HepG2 (cell line): ENCODE measurements around the gene DOCK9. TPM values are rescaled to one million over a fixed set of nuclear protein-coding genes. Genes with fewer than 3 reads are reported as not detected.

Source experiments
- ATAC-seq: fragments of 200-7000 bp; cut with Tn5 transposase; 3 replicates; pipeline ENCODE4 v1.9.1; 2020; ENCODE audit warnings: mild to moderate bottlenecking, moderate library complexity
- BruUV-seq: library from RNA; stranded (reverse); fragments of 400-500 nt; replicated peaks from 2 replicates; lab custom pipeline; 2021; lab: Mats Ljungman, UMichigan
- CTCF ChIA-PET: fragments of 300-600 bp; formaldehyde crosslinking; extraction: SDS; loops from one replicate; lab custom pipeline; 2021; ENCODE audit warnings: low total read pairs, inconsistent platforms, low intra/inter-chr PET ratio; lab: Yijun Ruan, JAX
- POLR2A ChIA-PET: fragments of 350-600 bp; sonication (Branson Sonifier 250); formaldehyde crosslinking; loops from one replicate; lab custom pipeline; 2020; ENCODE audit warnings: antibody characterized with exemption, inconsistent platforms; lab: Yijun Ruan, JAX
- DNase-seq: peaks from one replicate; pipeline ENCODE4 v3.0.0-alpha.2; 2015; ENCODE audit warnings: low spot score
- FAIRE-seq: peaks from 3 replicates; lab custom pipeline; 2011; peaks lifted over from hg19 to GRCh38; lab: Jason Lieb, UNC
- H2AFZ ChIP-seq: one replicate; pipeline ENCODE4 v1.6.1; 2011; ENCODE audit warnings: low read length, inconsistent platforms
- H3K27ac ChIP-seq: fragments of 300-600 bp; 3 replicates; pipeline ENCODE4 v1.8.0; 2011; ENCODE audit warnings: mixed run types, mild to moderate bottlenecking, mixed read lengths, low read length, inconsistent platforms; ENCODE audit not compliant: insufficient read depth; ENCODE audit errors: extremely low read length
- H3K27me3 ChIP-seq, 2 experiments: fragments of 200-600 bp in 1 of 2; 2 replicates in 1 of 2; 3 replicates in 1 of 2; pipeline versions ENCODE4 v1.6.0 to v1.8.0; 2011; ENCODE audit warnings: low read length in 2 of 2, mild to moderate bottlenecking in 2 of 2, moderate library complexity in 2 of 2, inconsistent platforms in 1 of 2; ENCODE audit not compliant: insufficient read depth in 2 of 2, control insufficient read depth in 1 of 2
- H3K36me3 ChIP-seq, 2 experiments: fragments of 200-600 bp in 1 of 2; replicated peaks in 1 of 2; 2 replicates in 1 of 2; 3 replicates in 1 of 2; pipeline versions ENCODE4 v1.5.1 to v1.8.0; 2011; ENCODE audit warnings: low read length in 2 of 2, inconsistent platforms in 1 of 2; ENCODE audit not compliant: insufficient read depth in 2 of 2, control insufficient read depth in 1 of 2
- H3K4me1 ChIP-seq: 2 replicates; pipeline ENCODE4 v1.5.1; 2012; ENCODE audit warnings: low read length, inconsistent platforms; ENCODE audit not compliant: insufficient read depth
- H3K4me2 ChIP-seq: 2 replicates; pipeline ENCODE4 v1.6.0; 2011; ENCODE audit warnings: low read depth, low read length, inconsistent platforms
- H3K4me3 ChIP-seq, 3 experiments: fragments of 200-600 bp in 1 of 3; sonication (generic), shearing (Covaris generic) in 1 of 3; replicated peaks in 1 of 3; 2 replicates each; pipeline ENCODE4 v1.5.1; 2011 to 2016; ENCODE audit warnings: low read length in 3 of 3, inconsistent platforms in 2 of 3, low read depth in 2 of 3, mild to moderate bottlenecking in 2 of 3, control low read depth in 1 of 3, mixed read lengths in 1 of 3; ENCODE audit not compliant: insufficient read depth in 1 of 3
- H3K79me2 ChIP-seq: one replicate; pipeline ENCODE4 v1.6.1; 2011; ENCODE audit warnings: low read length, inconsistent platforms; ENCODE audit not compliant: insufficient read depth
- H3K9ac ChIP-seq: 2 replicates; pipeline ENCODE4 v1.6.0; 2011; ENCODE audit warnings: mild to moderate bottlenecking, low read depth, low read length, inconsistent platforms; ENCODE audit not compliant: insufficient read depth
- H3K9me3 ChIP-seq: 2 replicates; pipeline ENCODE4 v1.5.1; 2012; ENCODE audit warnings: mild to moderate bottlenecking, low read length
- H4K20me1 ChIP-seq: 2 replicates; pipeline ENCODE4 v1.6.0; 2011; ENCODE audit warnings: inconsistent platforms, mild to moderate bottlenecking, low read length, moderate library complexity; ENCODE audit not compliant: insufficient read depth
- ATF2 ChIP-seq: sonication (generic); formaldehyde crosslinking; IDR thresholded peaks from 2 replicates; pipeline ENCODE4 v1.4.0; 2020; ENCODE audit warnings: missing genetic modification reagents
- BHLHE40 ChIP-seq: IDR thresholded peaks from 2 replicates; pipeline ENCODE4 v1.6.1; 2011; ENCODE audit warnings: low read length, improper control_type of control experiment
- CBX1 ChIP-seq: IDR thresholded peaks from one replicate; pipeline ENCODE4 v1.6.1; 2016; ENCODE audit warnings: antibody characterized with exemption, low read depth
- CC2D1A ChIP-seq: sonication (generic); formaldehyde crosslinking; IDR thresholded peaks from 2 replicates; pipeline ENCODE4 v1.8.1; 2023; ENCODE audit warnings: mild to moderate bottlenecking, missing genetic modification reagents
- DRAP1 ChIP-seq: IDR thresholded peaks from 2 replicates; pipeline ENCODE4 v1.6.1; 2016; ENCODE audit warnings: missing genetic modification reagents, missing compliant biosample characterization
- EZH2 ChIP-seq: conservative IDR thresholded peaks from 2 replicates; pipeline ENCODE4 v1.6.1; 2012; ENCODE audit warnings: mild to moderate bottlenecking, low read depth, low read length, moderate library complexity
- FOXO1 ChIP-seq: sonication (generic); formaldehyde crosslinking; IDR thresholded peaks from 2 replicates; pipeline ENCODE4 v1.4.0; 2020; ENCODE audit warnings: missing genetic modification reagents
- HNRNPUL1 ChIP-seq: fragments of 200-400 bp; formaldehyde crosslinking; IDR thresholded peaks from 2 replicates; pipeline ENCODE4 v1.6.1; 2017; ENCODE audit warnings: low read depth, mild to moderate bottlenecking, low read length, moderate library complexity
- MLX ChIP-seq: IDR thresholded peaks from 2 replicates; pipeline ENCODE4 v1.6.1; 2016
- NR2C2 ChIP-seq: sonication (generic); formaldehyde crosslinking; IDR thresholded peaks from 2 replicates; pipeline ENCODE4 v1.4.0; 2020; ENCODE audit warnings: missing genetic modification reagents, mild to moderate bottlenecking, moderate library complexity, borderline replicate concordance
- SP1 ChIP-seq, 2 experiments: fragments of 450-650 bp in 1 of 2; sonication (generic) in 1 of 2; formaldehyde crosslinking in 1 of 2; IDR thresholded peaks; 2 replicates each; pipeline versions ENCODE4 v1.4.0 to v1.6.1; 2016 to 2020; ENCODE audit warnings: missing genetic modification reagents in 1 of 2
- SP2 ChIP-seq: sonication (generic); formaldehyde crosslinking; IDR thresholded peaks from 2 replicates; pipeline ENCODE4 v1.5.1; 2020; ENCODE audit warnings: mild to moderate bottlenecking, missing genetic modification reagents
- ZBTB37 ChIP-seq: sonication (generic); formaldehyde crosslinking; IDR thresholded peaks from 2 replicates; pipeline ENCODE4 v1.4.0; 2020; ENCODE audit warnings: mild to moderate bottlenecking, missing genetic modification reagents
- ZBTB38 ChIP-seq: sonication (generic); formaldehyde crosslinking; IDR thresholded peaks from 2 replicates; pipeline ENCODE4 v1.5.1; 2020; ENCODE audit warnings: mild to moderate bottlenecking, missing genetic modification reagents
- ZNF367 ChIP-seq: sonication (generic); formaldehyde crosslinking; IDR thresholded peaks from 2 replicates; pipeline ENCODE4 v1.4.0; 2020; ENCODE audit warnings: missing genetic modification reagents, borderline replicate concordance
- ZNF484 ChIP-seq: sonication (generic); formaldehyde crosslinking; IDR thresholded peaks from 2 replicates; pipeline ENCODE4 v1.5.1; 2020; ENCODE audit warnings: mild to moderate bottlenecking, low read depth, missing genetic modification reagents, borderline replicate concordance
- ZNF766 ChIP-seq: sonication (generic); formaldehyde crosslinking; IDR thresholded peaks from 2 replicates; pipeline ENCODE4 v1.5.0; 2020; ENCODE audit warnings: missing genetic modification reagents, borderline replicate concordance
- WGBS: methylation state at CpG from one replicate; pipeline ENCODE4 v1.1.6; 2017; ENCODE audit warnings: low lambda C conversion rate; 5-methylcytosine and 5-hydroxymethylcytosine counted together
- in situ Hi-C: cut with HindIII; loops from 2 replicates; pipeline ENCODE4 v1.10.0; 2017; ENCODE audit warnings: low pct_unique_long_range_greater_than_20kb; ENCODE audit not compliant: extremely low pct_ligation_motif_present
- intact Hi-C: fragments of 100-400 bp; cut with micrococcal nuclease; formaldehyde crosslinking; loops from one replicate; pipeline ENCODE4 v1.10.0; 2022; ENCODE audit not compliant: unreplicated experiment
- polyA plus RNA-seq, 8 experiments: library from polyadenylated mRNA; depleted of rRNA in 3 of 8; stranded (reverse) in 7 of 8; unstranded in 1 of 8; fragments of >200 nt; fragmentation: Illumina TruSeq in 4 of 8; extraction: Trizol in 4 of 8; gene quantifications; 2 replicates each; pipeline versions ENCODE4 v1.2.1 to v1.2.3, GENCODE V29; 2011 to 2016; ENCODE audit warnings: low read depth in 4 of 8, missing spikeins in 1 of 8, mixed read lengths in 1 of 8; ENCODE audit not compliant: insufficient read depth in 1 of 8
- total RNA-seq, 5 experiments: library from RNA; depleted of rRNA; stranded (reverse); fragments of >200 nt; fragmentation: Illumina TruSeq; extraction: Trizol; gene quantifications; 2 replicates each; pipeline ENCODE4 v1.2.3, GENCODE V29; 2016; ENCODE audit warnings: low read depth in 1 of 5

DOCK9 gene
- total and polyA plus RNA-seq, 2 of the 13 experiments (the other 11 are each of a cell fraction or from before 2014, with no cell fraction given), result 0.44 to 0.97 TPM

GRCh38 chr13:98775844-98776598 is 201.8 kb downstream of the DOCK9 start (continued):
- TF ChIP-seq ZBTB37 (CRISPR knock-in tag) (no peak), DRAP1 (CRISPR knock-in tag) (peak; percentile 38; the same call in 1 of the 2 replicates), CBX1 (peak; percentile 12), ZBTB38 (CRISPR knock-in tag) (0 out of 2 replicates have a peak, but pooled peaks have one; percentile 17)

GRCh38 chr13:98775386-98775785 is 202.5 kb downstream of the DOCK9 start:
- H3K9me3 ChIP-seq, result no peaks in the 10 kb centered on the region
- peaks cover 33% of the 10 kb centered on the region for H3K4me1 ChIP-seq
- H3K79me2 ChIP-seq, result no peaks in the 10 kb centered on the region
- FAIRE-seq (no peak), ATAC-seq (peak; percentile 19), DNase-seq (no peak)
- ChIA-PET POLR2A (interaction anchor here (1.1 kb wide), 1 partner anchor 13 kb away, joined by 4 read pairs; no protein-coding TSS in a partner anchor), CTCF (no interaction called here)
- H3K4me2 ChIP-seq, result no peak overlapping the region
- no peak overlapping the region for H3K4me3 ChIP-seq
- H3K27ac ChIP-seq, result no peak overlapping the region
- no TSS peak for BruUV-seq
- WGBS, result 35% methylated on average over 6 of the region's 15 CpGs
- no peak overlapping the region for H3K9ac ChIP-seq
- H3K36me3 ChIP-seq, result no peaks in the 10 kb centered on the region
- H2AFZ ChIP-seq, result no peak overlapping the region
- 0 out of 5 replicates have a peak, but pooled peaks cover 0 to 10% of the 10 kb centered on the region in 2 experiments for H3K27me3 ChIP-seq
- no peaks in the 10 kb centered on the region for H4K20me1 ChIP-seq
- in situ Hi-C loops (no loop called here), intact Hi-C loops (no loop called here)
- TF ChIP-seq ATF2 (CRISPR knock-in tag) (no peak), NR2C2 (CRISPR knock-in tag) (no peak), ZNF766 (no peak), MLX (CRISPR knock-in tag) (no peak), SP2 (CRISPR knock-in tag) (no peak), CC2D1A (CRISPR knock-in tag) (no peak), EZH2 (no peak), ZNF484 (CRISPR knock-in tag) (no peak), FOXO1 (no peak), HNRNPUL1 (no peak), ZNF367 (CRISPR knock-in tag) (no peak), SP1 (IDR thresholded peaks at IDR 0.05) (no peak), SP1 (CRISPR knock-in tag; IDR thresholded peaks at IDR 0.05) (no peak), BHLHE40 (no peak)
